Tibial nerve (tissue), 4 donors: Measurements from ENCODE around the gene FANCD2. TPM values are rescaled to one million over a fixed set of nuclear protein-coding genes. Genes with fewer than 3 reads are reported as not detected.

ENCODE experiments used
- DNase-seq, 2 donors: peaks; one replicate each; pipeline ENCODE4 v3.0.0-alpha.2; 2019; ENCODE audit warnings: low spot score in 2 of 2
- H3K27ac ChIP-seq, 4 donors: fragments of 200-600 bp; sonication (generic) in 3 of 4; one replicate each; pipeline ENCODE4 v1.5.1; 2017 to 2019; ENCODE audit warnings: mild to moderate bottlenecking in 1 of 4
- H3K27me3 ChIP-seq, 2 donors: fragments of 200-600 bp; sonication (generic) in 1 of 2; one replicate each; pipeline versions ENCODE4 v1.5.1 to v1.6.0; 2017 to 2019
- H3K36me3 ChIP-seq, 3 donors: fragments of 200-600 bp; sonication (generic); one replicate each; pipeline ENCODE4 v1.5.1; 2018 to 2019
- H3K4me1 ChIP-seq, 4 donors: fragments of 200-600 bp; sonication (generic) in 3 of 4; one replicate each; pipeline ENCODE4 v1.5.1; 2017 to 2019
- H3K4me3 ChIP-seq, 4 donors: fragments of 200-600 bp; sonication (generic) in 3 of 4; one replicate each; pipeline ENCODE4 v1.5.1; 2017 to 2019; ENCODE audit warnings: mild to moderate bottlenecking in 1 of 4, moderate library complexity in 1 of 4
- H3K9me3 ChIP-seq, 4 donors: fragments of 200-600 bp; sonication (generic) in 3 of 4; one replicate each; pipeline ENCODE4 v1.5.1; 2017 to 2019
- EP300 ChIP-seq, 2 donors: sonication (generic); formaldehyde crosslinking; IDR thresholded peaks; one replicate each; pipeline ENCODE4 v1.6.1; 2017; ENCODE audit warnings: antibody characterized with exemption in 2 of 2, mild to moderate bottlenecking in 1 of 2
- POLR2A ChIP-seq, 2 donors: fragments of 450-650 bp; IDR thresholded peaks; one replicate each; pipeline ENCODE4 v1.6.1; 2017; ENCODE audit warnings: antibody characterized with exemption in 2 of 2, mild to moderate bottlenecking in 2 of 2, moderate library complexity in 2 of 2
- WGBS, 2 donors: methylation state at CpG; one replicate each; pipeline ENCODE4 v1.1.5; 2018; 5-methylcytosine and 5-hydroxymethylcytosine counted together
- total RNA-seq, 4 donors: library from RNA; depleted of rRNA; stranded (reverse); fragments of >200 nt; gene quantifications; one replicate each; pipeline ENCODE4 v1.1.0, GENCODE V29; 2016
- TF ChIP-seq, protein P1 (sequence below), 5 experiments: fragments of 200-600 bp in 3 of 5; fragments of 450-650 bp in 2 of 5; sonication (generic) in 3 of 5; IDR thresholded peaks; one replicate each; pipeline ENCODE4 v1.5.1; 2016 to 2019; ENCODE audit warnings: antibody characterized with exemption in 5 of 5, mild to moderate bottlenecking in 3 of 5, moderate library complexity in 2 of 5

The FANCD2 gene
- total RNA-seq, 4 donors from 2014 or later, result 2.0 to 13.7 (median 7.6) TPM

DNA sequence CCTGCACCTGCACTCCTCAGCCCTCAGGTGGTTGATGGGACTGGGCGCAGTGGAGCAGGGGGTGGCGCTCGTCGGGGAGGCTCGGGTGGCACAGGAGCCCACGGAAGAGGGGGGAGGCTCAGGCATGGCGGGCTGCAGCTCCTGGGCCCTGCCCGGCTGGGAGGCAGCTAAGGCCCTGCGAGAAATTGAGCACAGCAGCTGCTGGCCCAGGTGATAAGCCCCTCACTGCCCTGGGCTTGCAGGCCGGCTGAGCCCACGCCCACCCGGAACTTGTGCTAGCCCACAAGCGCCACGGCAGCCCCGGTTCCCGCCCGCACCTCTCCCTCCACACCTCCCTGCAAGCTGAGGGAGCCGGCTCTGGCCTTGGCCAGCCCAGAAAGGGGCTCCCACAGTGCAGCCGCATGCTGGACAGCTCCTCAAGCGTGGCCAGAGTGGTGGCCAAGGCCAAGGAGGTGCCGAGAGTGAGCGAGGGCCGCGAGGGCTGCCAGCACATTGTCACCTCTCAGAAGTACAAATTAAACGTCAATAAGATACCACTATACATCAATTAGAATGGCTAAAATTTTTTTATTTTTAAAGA is 110.3 kb downstream of the FANCD2 start:
- Histone ChIP-seq H3K27ac (no peak overlapping the region), H3K9me3 (no peaks in the 10 kb centered on the region), H3K27me3 (no peaks in the 10 kb centered on the region), H3K4me3 (no peak overlapping the region), H3K36me3 (no peaks in the 10 kb centered on the region), H3K4me1 (no peaks in the 10 kb centered on the region)
- WGBS, 2 donors, result 92 to 93% methylated on average over 8 to 13 of the region's 25 CpGs
- DNase-seq, result no peak
- TF ChIP-seq POLR2A (IDR thresholded peaks at IDR 0.05), result no peak
- TF ChIP-seq, protein P1, sequence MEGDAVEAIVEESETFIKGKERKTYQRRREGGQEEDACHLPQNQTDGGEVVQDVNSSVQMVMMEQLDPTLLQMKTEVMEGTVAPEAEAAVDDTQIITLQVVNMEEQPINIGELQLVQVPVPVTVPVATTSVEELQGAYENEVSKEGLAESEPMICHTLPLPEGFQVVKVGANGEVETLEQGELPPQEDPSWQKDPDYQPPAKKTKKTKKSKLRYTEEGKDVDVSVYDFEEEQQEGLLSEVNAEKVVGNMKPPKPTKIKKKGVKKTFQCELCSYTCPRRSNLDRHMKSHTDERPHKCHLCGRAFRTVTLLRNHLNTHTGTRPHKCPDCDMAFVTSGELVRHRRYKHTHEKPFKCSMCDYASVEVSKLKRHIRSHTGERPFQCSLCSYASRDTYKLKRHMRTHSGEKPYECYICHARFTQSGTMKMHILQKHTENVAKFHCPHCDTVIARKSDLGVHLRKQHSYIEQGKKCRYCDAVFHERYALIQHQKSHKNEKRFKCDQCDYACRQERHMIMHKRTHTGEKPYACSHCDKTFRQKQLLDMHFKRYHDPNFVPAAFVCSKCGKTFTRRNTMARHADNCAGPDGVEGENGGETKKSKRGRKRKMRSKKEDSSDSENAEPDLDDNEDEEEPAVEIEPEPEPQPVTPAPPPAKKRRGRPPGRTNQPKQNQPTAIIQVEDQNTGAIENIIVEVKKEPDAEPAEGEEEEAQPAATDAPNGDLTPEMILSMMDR (IDR thresholded peaks at IDR 0.05), result no peak
- no peak for TF ChIP-seq EP300 (IDR thresholded peaks at IDR 0.05)

DNA sequence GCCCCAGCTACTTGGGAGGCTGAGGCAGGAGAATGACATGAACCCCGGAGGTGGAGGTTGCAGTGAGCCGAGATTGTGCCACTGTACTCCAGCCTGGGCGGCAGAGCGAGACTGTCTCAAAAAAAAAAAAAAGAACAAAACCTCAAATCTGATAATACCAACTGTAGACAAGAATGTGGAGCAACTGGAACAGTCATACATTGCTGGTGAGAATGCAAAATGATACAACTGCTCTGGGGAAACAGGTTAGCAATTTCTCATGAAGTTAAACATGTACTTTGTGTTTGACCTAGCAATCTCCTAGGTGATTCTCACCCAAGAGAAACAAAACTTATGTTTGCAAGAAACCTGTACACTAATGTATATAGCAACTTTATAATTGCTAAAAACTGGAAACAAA is 110.9 kb downstream of the FANCD2 start:
- Histone ChIP-seq H3K27me3 (no peaks in the 10 kb centered on the region), H3K4me3 (no peak overlapping the region), H3K36me3 (no peaks in the 10 kb centered on the region), H3K4me1 (no peaks in the 10 kb centered on the region), H3K9me3 (no peaks in the 10 kb centered on the region), H3K27ac (no peak overlapping the region)
- 90 to 94% methylated on average over 4 of the region's 4 CpGs for WGBS, 2 donors
- TF ChIP-seq, protein P1 (IDR thresholded peaks at IDR 0.05), result no peak
- no peak for TF ChIP-seq EP300 (IDR thresholded peaks at IDR 0.05)
- TF ChIP-seq POLR2A (IDR thresholded peaks at IDR 0.05), result no peak
- no peak for DNase-seq

DNA sequence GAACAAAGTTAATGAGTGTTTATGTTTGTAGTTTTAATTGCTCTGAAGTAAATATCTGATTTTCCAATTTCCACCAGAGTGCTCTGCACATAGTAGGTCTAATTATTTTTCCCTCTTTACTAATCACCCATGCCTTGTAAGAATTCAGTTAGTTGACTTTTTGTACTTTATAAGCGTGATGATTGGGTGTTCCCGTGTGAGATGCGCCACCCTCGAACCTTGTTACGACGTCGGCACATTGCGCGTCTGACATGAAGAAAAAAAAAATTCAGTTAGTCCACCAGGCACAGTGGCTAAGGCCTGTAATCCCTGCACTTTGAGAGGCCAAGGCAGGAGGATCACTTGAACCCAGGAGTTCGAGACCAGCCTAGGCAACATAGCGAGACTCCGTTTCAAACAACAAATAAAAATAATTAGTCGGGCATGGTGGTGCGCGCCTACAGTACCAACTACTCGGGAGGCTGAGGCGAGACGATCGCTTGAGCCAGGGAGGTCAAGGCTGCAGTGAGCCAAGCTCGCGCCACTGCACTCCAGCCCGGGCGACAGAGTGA is 114.8 kb downstream of the FANCD2 start:
- peak overlapping the region in 2 of 4 donors; percentile 74 to 89 for H3K4me3 ChIP-seq
- no peaks in the 10 kb centered on the region for H3K9me3 ChIP-seq
- DNase-seq, result no peak
- H3K27me3 ChIP-seq, result no peaks in the 10 kb centered on the region
- peak overlapping the region; percentile 81 to 94 (median 90) for H3K27ac ChIP-seq
- no peak for TF ChIP-seq POLR2A (IDR thresholded peaks at IDR 0.05)
- peaks cover 0 to 30% (median 15%) of the 10 kb centered on the region in 4 donors for H3K4me1 ChIP-seq
- 86% methylated on average over 23 of the region's 23 CpGs for WGBS, 2 donors
- peaks cover 0 to 12% (median 0%) of the 10 kb centered on the region in 3 donors for H3K36me3 ChIP-seq

DNA sequence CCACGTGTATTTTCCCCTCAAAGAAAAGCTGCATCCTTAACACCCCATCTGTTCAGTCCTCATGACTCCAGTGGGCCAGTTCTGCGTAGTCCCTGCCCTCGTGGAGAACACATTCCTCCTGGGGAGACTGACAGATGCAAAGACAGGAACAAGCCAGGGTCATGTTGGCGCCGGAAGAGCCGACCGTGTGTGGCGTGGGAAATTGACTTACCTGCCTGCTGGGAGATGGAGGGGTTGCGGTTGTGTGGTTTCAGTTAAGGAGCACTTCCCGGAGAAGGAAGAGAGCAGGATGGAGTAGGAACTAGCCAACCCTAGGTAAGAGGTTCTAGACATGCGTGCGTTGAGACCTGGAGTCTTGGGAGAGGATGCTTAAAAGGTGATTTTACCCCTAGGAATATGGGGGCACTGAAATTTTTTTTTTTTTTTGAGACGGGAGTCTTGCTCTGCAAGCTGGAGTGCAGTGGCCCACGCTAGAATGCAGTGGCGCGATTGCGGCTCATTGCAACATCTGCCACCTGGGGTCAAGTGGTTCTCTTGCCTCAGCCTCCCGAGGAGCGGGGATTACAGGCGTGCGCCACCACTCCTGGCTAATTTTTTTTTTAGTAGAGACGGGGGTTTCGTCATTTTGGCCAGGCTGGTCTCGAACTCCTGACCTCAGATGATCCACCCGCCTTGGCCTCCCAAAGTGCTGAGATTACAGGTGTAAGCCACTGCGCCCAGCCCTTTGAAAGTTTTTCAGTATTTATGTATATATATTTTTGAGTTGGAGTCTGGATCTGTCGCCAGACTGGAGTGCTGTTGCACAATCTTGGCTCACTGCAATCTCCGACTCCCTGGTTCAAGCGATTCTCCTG is 116.7 kb downstream of the FANCD2 start:
- no peak for DNase-seq
- H3K36me3 ChIP-seq, result peaks cover 0 to 30% (median 6%) of the 10 kb centered on the region in 3 donors
- 73 to 75% methylated on average over 29 of the region's 29 CpGs for WGBS, 2 donors
- no peaks in the 10 kb centered on the region for H3K27me3 ChIP-seq
- peak overlapping the region; percentile 59 to 98 (median 82) for H3K4me3 ChIP-seq
- peak overlapping the region in 3 of 4 donors; percentile 89 to 94 (median 91) for H3K27ac ChIP-seq
- H3K9me3 ChIP-seq, result no peaks in the 10 kb centered on the region
- peaks cover 0 to 30% (median 15%) of the 10 kb centered on the region in 4 donors for H3K4me1 ChIP-seq
- TF ChIP-seq EP300 (IDR thresholded peaks at IDR 0.05) (no peak), POLR2A (IDR thresholded peaks at IDR 0.05) (no peak)
- TF ChIP-seq, protein P1 (IDR thresholded peaks at IDR 0.05), result no peak

DNA sequence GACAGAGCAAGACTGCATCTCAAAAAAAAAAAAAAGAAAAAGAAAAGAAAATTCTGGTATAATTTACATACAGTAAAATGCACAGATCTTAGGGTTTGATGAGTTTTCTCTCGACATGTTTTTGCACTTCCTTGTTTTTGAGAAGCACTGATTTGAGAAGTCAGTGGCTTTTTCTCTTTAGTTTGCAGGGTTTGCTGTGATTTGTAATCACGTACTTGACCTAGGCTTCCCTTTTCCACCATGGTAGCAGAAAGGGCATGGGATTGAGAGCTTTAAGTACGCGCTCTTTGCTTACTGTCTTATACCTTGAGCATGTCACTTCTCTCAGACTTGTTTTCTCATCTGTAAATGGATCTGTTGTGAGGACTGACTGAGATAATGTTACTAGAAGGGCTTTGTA is 119.4 kb downstream of the FANCD2 start:
- H3K4me1 ChIP-seq, result peaks cover 0 to 30% (median 15%) of the 10 kb centered on the region in 4 donors
- whole genome bisulfite sequencing, 2 donors, result 80 to 84% methylated on average over 4 of the region's 4 CpGs
- H3K27me3 ChIP-seq, result no peaks in the 10 kb centered on the region
- no peak for DNase-seq
- H3K36me3 ChIP-seq, result peaks cover 0 to 54% (median 10%) of the 10 kb centered on the region in 3 donors
- H3K27ac ChIP-seq, result no peak overlapping the region
- no peak overlapping the region for H3K4me3 ChIP-seq
- TF ChIP-seq, protein P1 (IDR thresholded peaks at IDR 0.05), result no peak
- TF ChIP-seq EP300 (IDR thresholded peaks at IDR 0.05), result no peak
- TF ChIP-seq POLR2A (IDR thresholded peaks at IDR 0.05), result no peak
- H3K9me3 ChIP-seq, result no peaks in the 10 kb centered on the region
